CD4-positive, alpha-beta T cell (primary cell): Measurements from ENCODE around the gene PDE8A. TPM values are rescaled to one million over a fixed set of nuclear protein-coding genes. Genes with fewer than 3 reads are reported as not detected.
"Not testable (repeated sequence)": the region's sequence is repeated elsewhere in the genome, so short reads cannot be mapped to it uniquely, and the experiment has no call there.

Source experiments
- ATAC-seq: fragments of 200-7000 bp; cut with Tn5 transposase; one replicate; pipeline ENCODE4 v1.10.0; 2022; ENCODE audit warnings: mild to moderate bottlenecking; ENCODE audit not compliant: poor library complexity
- CTCF ChIA-PET: fragments of 350-600 bp; sonication (Branson Sonifier 250); formaldehyde crosslinking; loops from one replicate; lab custom pipeline; 2021; ENCODE audit warnings: antibody characterized with exemption, inconsistent platforms; lab: Charles Lee
- POLR2A ChIA-PET: fragments of 350-600 bp; sonication (Branson Sonifier 250); formaldehyde crosslinking; loops from one replicate; lab custom pipeline; 2021; ENCODE audit warnings: antibody characterized with exemption, inconsistent platforms; lab: Charles Lee
- DNase-seq, 14 experiments: peaks; one replicate each; pipeline ENCODE4 v3.0.0-alpha.2; 2013 to 2020; ENCODE audit warnings: mixed read lengths in 2 of 14
- H3K27ac ChIP-seq, 2 donors: one replicate each; pipeline versions ENCODE4 v1.5.1 to v1.7.0; 2013; ENCODE audit warnings: low read length in 2 of 2, low read depth in 1 of 2, mild to moderate bottlenecking in 1 of 2
- H3K27me3 ChIP-seq, 2 experiments: 1 replicate in 1 of 2; 2 replicates in 1 of 2; pipeline versions ENCODE4 v1.6.1 to v1.7.0; 2013; ENCODE audit warnings: low read length in 2 of 2, control low read depth in 1 of 2, mild to moderate bottlenecking in 1 of 2, moderate library complexity in 1 of 2; ENCODE audit not compliant: insufficient read depth in 2 of 2, control insufficient read depth in 1 of 2
- H3K36me3 ChIP-seq: one replicate; pipeline ENCODE4 v1.6.1; 2013; ENCODE audit warnings: low read length, control low read depth; ENCODE audit not compliant: insufficient read depth
- H3K4me1 ChIP-seq: one replicate; pipeline ENCODE4 v1.6.1; 2013; ENCODE audit warnings: low read length, control low read depth; ENCODE audit not compliant: insufficient read depth
- H3K4me3 ChIP-seq: one replicate; pipeline ENCODE4 v1.5.1; 2013; ENCODE audit warnings: mild to moderate bottlenecking, low read length, moderate library complexity
- H3K9me3 ChIP-seq, 2 experiments: 1 replicate in 1 of 2; 2 replicates in 1 of 2; pipeline versions ENCODE4 v1.6.1 to v1.7.0; 2013; ENCODE audit warnings: low read length in 2 of 2, mild to moderate bottlenecking in 2 of 2, control low read depth in 1 of 2, moderate library complexity in 1 of 2; ENCODE audit not compliant: control insufficient read depth in 1 of 2, insufficient read depth in 1 of 2
- H3K27ac Mint-ChIP-seq: one replicate; pipeline ENCODE4 v1.8.0; 2020; ENCODE audit warnings: mixed read lengths
- H3K27me3 Mint-ChIP-seq: one replicate; pipeline ENCODE4 v1.8.0; 2021; ENCODE audit warnings: mixed read lengths
- H3K36me3 Mint-ChIP-seq: one replicate; pipeline ENCODE4 v1.8.0; 2021; ENCODE audit warnings: low read depth, mixed read lengths
- H3K4me1 Mint-ChIP-seq: one replicate; pipeline ENCODE4 v1.8.0; 2021; ENCODE audit warnings: low read depth, mixed read lengths
- H3K4me3 Mint-ChIP-seq: one replicate; pipeline ENCODE4 v1.8.0; 2020; ENCODE audit warnings: mild to moderate bottlenecking, mixed read lengths
- H3K9me3 Mint-ChIP-seq: one replicate; pipeline ENCODE4 v1.8.0; 2020; ENCODE audit warnings: mixed read lengths
- intact Hi-C, 2 experiments: fragments of 100-400 bp; cut with DNase I in 1 of 2; cut with micrococcal nuclease in 1 of 2; formaldehyde crosslinking; loops; one replicate each; pipeline versions ENCODE4 v1.15.1 to v1.9.0; 2023 to 2025; cut with DNase I, micrococcal nuclease
- total RNA-seq, 174 experiments: library from RNA in 2 of 174; stranded (reverse) in 2 of 174; gene quantifications; one replicate each; pipeline ENCODE4 v1.2.3 and lab custom pipeline; 2021 to 2026
- TF ChIP-seq, protein P1 (sequence below): fragments of 200-600 bp; IDR thresholded peaks from one replicate; pipeline ENCODE4 v1.8.0; 2022; ENCODE audit warnings: antibody characterized with exemption, mild to moderate bottlenecking

PDE8A gene
- total RNA-seq, 2 experiments from 2014 or later = 29.8 to 34.3 TPM

DNA sequence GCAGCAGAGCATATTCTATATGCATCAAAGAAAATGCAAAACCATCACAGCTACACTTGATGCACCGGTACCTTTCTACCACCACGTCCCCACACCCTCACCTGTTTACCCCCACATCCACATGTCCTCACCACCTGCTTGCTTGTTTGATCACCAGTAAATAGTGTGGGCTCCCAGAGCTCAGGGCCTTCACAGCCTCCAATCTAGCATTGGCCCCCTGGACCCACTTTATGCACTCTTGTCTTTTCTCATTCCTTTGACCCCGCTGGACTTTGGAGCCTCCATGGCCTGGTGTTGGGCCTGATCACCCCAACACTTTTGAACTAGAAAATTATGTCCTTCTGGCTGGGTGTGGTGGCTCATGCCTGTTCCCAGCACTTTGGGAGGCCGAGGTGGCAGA lies 190.1 kb downstream of the PDE8A start:
- intact Hi-C loops = no loop called here
- ChIA-PET CTCF (no interaction called here), POLR2A (no interaction called here)
- TF ChIP-seq, protein P1, sequence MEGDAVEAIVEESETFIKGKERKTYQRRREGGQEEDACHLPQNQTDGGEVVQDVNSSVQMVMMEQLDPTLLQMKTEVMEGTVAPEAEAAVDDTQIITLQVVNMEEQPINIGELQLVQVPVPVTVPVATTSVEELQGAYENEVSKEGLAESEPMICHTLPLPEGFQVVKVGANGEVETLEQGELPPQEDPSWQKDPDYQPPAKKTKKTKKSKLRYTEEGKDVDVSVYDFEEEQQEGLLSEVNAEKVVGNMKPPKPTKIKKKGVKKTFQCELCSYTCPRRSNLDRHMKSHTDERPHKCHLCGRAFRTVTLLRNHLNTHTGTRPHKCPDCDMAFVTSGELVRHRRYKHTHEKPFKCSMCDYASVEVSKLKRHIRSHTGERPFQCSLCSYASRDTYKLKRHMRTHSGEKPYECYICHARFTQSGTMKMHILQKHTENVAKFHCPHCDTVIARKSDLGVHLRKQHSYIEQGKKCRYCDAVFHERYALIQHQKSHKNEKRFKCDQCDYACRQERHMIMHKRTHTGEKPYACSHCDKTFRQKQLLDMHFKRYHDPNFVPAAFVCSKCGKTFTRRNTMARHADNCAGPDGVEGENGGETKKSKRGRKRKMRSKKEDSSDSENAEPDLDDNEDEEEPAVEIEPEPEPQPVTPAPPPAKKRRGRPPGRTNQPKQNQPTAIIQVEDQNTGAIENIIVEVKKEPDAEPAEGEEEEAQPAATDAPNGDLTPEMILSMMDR = no peak
- Histone ChIP-seq H3K9me3 (peaks cover 10 to 17% of the 10 kb centered on the region in 2 experiments), H3K4me3 (no peak overlapping the region), H3K4me1 (peaks cover 6% of the 10 kb centered on the region), H3K27me3 (peaks cover 18 to 31% of the 10 kb centered on the region in 2 experiments), H3K27ac (no peak overlapping the region), H3K36me3 (no peaks in the 10 kb centered on the region)
- H3K9me3 Mint-ChIP-seq = no peaks in the 10 kb centered on the region
- ATAC-seq (no peak), DNase-seq (no peak)
- H3K4me1 Mint-ChIP-seq = peaks cover 12% of the 10 kb centered on the region
- H3K36me3 Mint-ChIP-seq = no peaks in the 10 kb centered on the region
- no peak overlapping the region for H3K27ac Mint-ChIP-seq
- no peak overlapping the region for H3K4me3 Mint-ChIP-seq
- peaks cover 62% of the 10 kb centered on the region for H3K27me3 Mint-ChIP-seq

DNA sequence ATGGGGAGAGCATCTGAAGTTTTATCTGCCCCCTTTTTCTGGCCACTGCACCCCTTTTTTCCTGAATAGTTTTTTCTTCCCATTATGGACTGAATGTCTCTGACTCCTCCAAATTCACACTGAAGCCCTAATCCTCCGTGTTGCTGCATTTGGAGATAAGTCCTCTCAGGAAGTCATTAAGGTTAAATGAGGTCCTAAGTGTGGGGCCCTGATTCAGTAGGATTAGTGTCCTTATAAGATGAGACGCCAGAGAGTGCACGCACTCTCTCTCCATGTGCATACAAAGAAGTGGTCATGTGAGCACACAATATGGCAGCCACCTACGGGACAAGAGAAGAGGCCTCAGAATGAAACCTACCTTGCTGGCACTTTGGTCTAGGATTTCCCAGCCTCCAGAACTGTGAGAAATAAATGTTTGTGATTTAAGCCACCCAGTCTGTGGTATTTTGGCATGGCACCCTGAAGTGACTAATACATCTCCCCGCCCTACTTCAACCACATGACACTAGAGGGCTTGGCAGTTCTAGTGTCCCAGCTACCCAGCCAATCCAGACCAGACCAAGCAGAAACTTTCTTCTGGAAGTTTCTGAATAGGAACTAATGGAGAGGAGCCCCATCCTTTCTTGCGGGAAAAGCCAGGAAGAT lies 191.3 kb downstream of the PDE8A start:
- H3K4me3 Mint-ChIP-seq = no peak overlapping the region
- DNase-seq (no peak), ATAC-seq (no peak)
- peaks cover 56% of the 10 kb centered on the region for H3K27me3 Mint-ChIP-seq
- intact Hi-C loops = no loop called here
- Histone ChIP-seq H3K4me3 (no peak overlapping the region), H3K4me1 (peaks cover 6% of the 10 kb centered on the region), H3K27me3 (peaks cover 18 to 31% of the 10 kb centered on the region in 2 experiments), H3K9me3 (peaks cover 10 to 17% of the 10 kb centered on the region in 2 experiments), H3K27ac (no peak overlapping the region), H3K36me3 (no peaks in the 10 kb centered on the region)
- H3K4me1 Mint-ChIP-seq = peaks cover 7% of the 10 kb centered on the region
- H3K27ac Mint-ChIP-seq = no peak overlapping the region
- TF ChIP-seq, protein P1 = no peak
- H3K36me3 Mint-ChIP-seq = no peaks in the 10 kb centered on the region
- no peaks in the 10 kb centered on the region for H3K9me3 Mint-ChIP-seq
- CTCF ChIA-PET = no interaction called here
- POLR2A ChIA-PET = no interaction called here

DNA sequence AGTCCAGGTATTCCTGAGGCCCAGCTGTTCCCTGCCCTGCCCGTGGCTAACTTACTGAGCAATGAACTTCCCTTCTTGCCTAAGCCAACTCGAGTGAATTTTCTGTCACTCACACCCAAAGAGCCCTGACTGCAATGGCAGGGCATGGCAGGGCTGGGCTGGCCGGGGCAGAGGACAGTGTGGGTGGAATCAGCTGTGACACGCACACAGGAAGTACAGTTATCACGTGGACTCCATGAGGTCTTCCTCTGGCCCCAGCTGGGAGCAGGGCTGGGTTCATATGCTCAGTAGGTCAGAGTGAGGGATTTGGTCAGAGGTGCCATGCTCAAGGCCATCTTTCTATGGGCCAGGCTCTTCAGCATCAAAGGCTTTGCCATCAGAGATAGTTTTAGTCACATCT lies 192.0 kb downstream of the PDE8A start:
- H3K4me3 ChIP-seq, H3K9me3 Mint-ChIP-seq, ATAC-seq, DNase-seq, H3K4me1 ChIP-seq, POLR2A ChIA-PET, H3K27ac ChIP-seq, H3K36me3 ChIP-seq, H3K4me3 Mint-ChIP-seq, intact Hi-C loops, H3K4me1 Mint-ChIP-seq, CTCF ChIA-PET, H3K36me3 Mint-ChIP-seq, H3K27ac Mint-ChIP-seq: not testable (repeated sequence)
- Histone ChIP-seq H3K27me3 (peaks cover 17 to 31% of the 10 kb centered on the region in 2 experiments), H3K9me3 (peaks cover 10 to 17% of the 10 kb centered on the region in 2 experiments)
- peaks cover 55% of the 10 kb centered on the region for H3K27me3 Mint-ChIP-seq

DNA sequence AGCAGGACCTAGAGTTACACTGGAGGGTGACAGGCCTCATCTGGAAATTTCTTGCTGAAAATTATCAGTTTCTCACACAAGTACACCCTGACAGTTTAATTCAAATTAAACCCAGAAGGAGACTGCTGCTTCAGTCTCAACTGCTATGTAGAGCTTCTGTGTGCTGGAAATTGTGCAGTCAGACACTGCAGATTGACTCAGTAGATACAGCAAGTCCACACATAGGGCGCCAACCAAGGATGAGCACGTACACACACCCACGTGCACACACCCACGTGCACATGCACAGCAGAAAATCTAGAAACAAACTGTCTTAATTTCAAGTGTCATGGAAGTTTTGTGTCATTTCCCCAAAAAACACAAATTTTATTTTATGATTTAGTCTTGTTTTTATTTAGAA lies 192.9 kb downstream of the PDE8A start:
- H3K4me1 Mint-ChIP-seq = no peaks in the 10 kb centered on the region
- H3K9me3 Mint-ChIP-seq = no peaks in the 10 kb centered on the region
- Histone ChIP-seq H3K9me3 (peaks cover 10 to 17% of the 10 kb centered on the region in 2 experiments), H3K4me1 (no peaks in the 10 kb centered on the region), H3K27me3 (peaks cover 13 to 27% of the 10 kb centered on the region in 2 experiments), H3K27ac (no peak overlapping the region), H3K36me3 (no peaks in the 10 kb centered on the region), H3K4me3 (no peak overlapping the region)
- intact Hi-C loops = no loop called here
- H3K27me3 Mint-ChIP-seq = peaks cover 48% of the 10 kb centered on the region
- ATAC-seq (no peak), DNase-seq (no peak)
- ChIA-PET CTCF (no interaction called here), POLR2A (no interaction called here)
- TF ChIP-seq, protein P1 = no peak
- no peak overlapping the region for H3K27ac Mint-ChIP-seq
- no peak overlapping the region for H3K4me3 Mint-ChIP-seq
- H3K36me3 Mint-ChIP-seq = no peaks in the 10 kb centered on the region

DNA sequence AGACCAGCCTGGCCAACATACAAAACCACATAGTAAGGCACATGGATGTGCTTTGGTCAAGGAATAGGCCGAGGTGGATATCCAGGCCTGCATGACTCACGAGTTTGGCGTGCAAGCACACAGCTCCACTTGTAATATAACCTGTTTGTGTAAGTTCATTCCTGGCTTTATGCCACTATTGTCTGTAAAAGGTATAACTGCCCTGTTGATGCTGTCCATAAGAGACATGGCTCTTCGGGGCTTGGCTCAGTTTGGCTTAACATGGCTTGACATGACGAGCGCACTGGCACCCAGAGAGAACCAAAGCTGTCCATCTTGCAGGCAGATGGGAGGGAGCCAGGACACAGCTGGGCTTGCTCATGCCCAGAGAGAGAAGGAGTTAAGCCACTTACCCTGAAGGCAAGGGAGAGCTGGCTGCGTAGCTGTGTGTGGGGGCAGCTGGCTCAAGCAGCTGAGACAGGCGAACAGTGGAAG lies 195.4 kb downstream of the PDE8A start:
- intact Hi-C loops, H3K4me1 Mint-ChIP-seq, H3K27ac Mint-ChIP-seq, POLR2A ChIA-PET, H3K36me3 ChIP-seq, H3K4me3 ChIP-seq, ATAC-seq, CTCF ChIA-PET, H3K9me3 ChIP-seq, H3K4me3 Mint-ChIP-seq, H3K36me3 Mint-ChIP-seq, H3K4me1 ChIP-seq, H3K9me3 Mint-ChIP-seq, DNase-seq, H3K27ac ChIP-seq: not testable (repeated sequence)
- peaks cover 7 to 14% of the 10 kb centered on the region in 2 experiments for H3K27me3 ChIP-seq
- peaks cover 27% of the 10 kb centered on the region for H3K27me3 Mint-ChIP-seq
